ENCODE data around the gene NAP1L4. TPM values are rescaled to one million over a fixed set of nuclear protein-coding genes. Genes with fewer than 3 reads are reported as not detected.

The NAP1L4 gene
- polyA plus RNA-seq, 1 donor from 2014 or later = 199 TPM

DNA sequence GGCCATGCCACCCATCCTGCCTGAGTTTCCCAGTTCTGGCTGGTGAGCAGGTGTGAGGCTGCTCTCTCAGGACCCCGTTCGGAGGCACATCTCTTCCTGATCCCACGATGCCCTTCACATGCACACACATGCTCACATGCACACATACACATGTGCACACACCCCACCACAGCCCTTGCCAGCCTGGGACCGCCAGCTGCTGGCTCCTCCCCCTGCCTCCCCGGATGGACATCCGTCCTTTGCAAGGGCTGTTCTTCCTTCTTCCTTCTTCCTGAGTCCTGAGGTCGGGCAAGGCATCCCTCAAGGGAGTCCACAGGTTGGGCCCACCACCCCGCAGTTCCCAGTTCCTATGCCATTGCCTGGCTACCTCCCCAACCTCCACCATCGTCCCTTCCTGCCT lies 96.1 kb downstream of the NAP1L4 start:
- Histone ChIP-seq H3K9me2 (ENCODE audit: insufficient read depth, low read length) (no peaks in the 10 kb centered on the region), H2AFZ (ENCODE audit: low read depth, low read length) (no peak overlapping the region), H3K4me2 (ENCODE audit: low read length) (no peak overlapping the region), H3K27ac (ENCODE audit: low read length) (no peak overlapping the region), H3K4me3 (ENCODE audit: low read length) (no peak overlapping the region), H3K27me3 (ENCODE audit: insufficient read depth, low read depth, low read length) (no peaks in the 10 kb centered on the region), H3K9me3 (ENCODE audit: low read length) (no peaks in the 10 kb centered on the region), H3K9ac (ENCODE audit: low read length) (no peak overlapping the region), H4K20me1 (ENCODE audit: insufficient read depth) (no peaks in the 10 kb centered on the region), H3K79me2 (replicated peaks; ENCODE audit: insufficient read depth, low read length) (no peaks in the 10 kb centered on the region), H3F3A (ENCODE audit: insufficient read depth, low read length, poor library complexity, severe bottlenecking) (no peaks in the 10 kb centered on the region), H3K36me3 (ENCODE audit: insufficient read depth, low read length) (no peaks in the 10 kb centered on the region)
- TF ChIP-seq RAD21 (conservative IDR thresholded peaks at IDR 0.05) (no peak), EP300 (conservative IDR thresholded peaks at IDR 0.05; ENCODE audit: poor library complexity, severe bottlenecking) (no peak), MXI1 (conservative IDR thresholded peaks at IDR 0.05; ENCODE audit: poor library complexity, severe bottlenecking) (no peak), POLR2AphosphoS5 (IDR thresholded peaks at IDR 0.05) (no peak), SMC3 (conservative IDR thresholded peaks at IDR 0.05; ENCODE audit: poor library complexity) (no peak), CTCF (IDR thresholded peaks at IDR 0.05; ENCODE audit: poor library complexity, severe bottlenecking) (no peak), TAF1 (IDR thresholded peaks at IDR 0.05; ENCODE audit: low read depth) (no peak), EZH2 (IDR thresholded peaks at IDR 0.05; ENCODE audit: borderline replicate concordance, insufficient read depth, low read length, poor library complexity, severe bottlenecking) (no peak)
- TF ChIP-seq, protein P1, sequence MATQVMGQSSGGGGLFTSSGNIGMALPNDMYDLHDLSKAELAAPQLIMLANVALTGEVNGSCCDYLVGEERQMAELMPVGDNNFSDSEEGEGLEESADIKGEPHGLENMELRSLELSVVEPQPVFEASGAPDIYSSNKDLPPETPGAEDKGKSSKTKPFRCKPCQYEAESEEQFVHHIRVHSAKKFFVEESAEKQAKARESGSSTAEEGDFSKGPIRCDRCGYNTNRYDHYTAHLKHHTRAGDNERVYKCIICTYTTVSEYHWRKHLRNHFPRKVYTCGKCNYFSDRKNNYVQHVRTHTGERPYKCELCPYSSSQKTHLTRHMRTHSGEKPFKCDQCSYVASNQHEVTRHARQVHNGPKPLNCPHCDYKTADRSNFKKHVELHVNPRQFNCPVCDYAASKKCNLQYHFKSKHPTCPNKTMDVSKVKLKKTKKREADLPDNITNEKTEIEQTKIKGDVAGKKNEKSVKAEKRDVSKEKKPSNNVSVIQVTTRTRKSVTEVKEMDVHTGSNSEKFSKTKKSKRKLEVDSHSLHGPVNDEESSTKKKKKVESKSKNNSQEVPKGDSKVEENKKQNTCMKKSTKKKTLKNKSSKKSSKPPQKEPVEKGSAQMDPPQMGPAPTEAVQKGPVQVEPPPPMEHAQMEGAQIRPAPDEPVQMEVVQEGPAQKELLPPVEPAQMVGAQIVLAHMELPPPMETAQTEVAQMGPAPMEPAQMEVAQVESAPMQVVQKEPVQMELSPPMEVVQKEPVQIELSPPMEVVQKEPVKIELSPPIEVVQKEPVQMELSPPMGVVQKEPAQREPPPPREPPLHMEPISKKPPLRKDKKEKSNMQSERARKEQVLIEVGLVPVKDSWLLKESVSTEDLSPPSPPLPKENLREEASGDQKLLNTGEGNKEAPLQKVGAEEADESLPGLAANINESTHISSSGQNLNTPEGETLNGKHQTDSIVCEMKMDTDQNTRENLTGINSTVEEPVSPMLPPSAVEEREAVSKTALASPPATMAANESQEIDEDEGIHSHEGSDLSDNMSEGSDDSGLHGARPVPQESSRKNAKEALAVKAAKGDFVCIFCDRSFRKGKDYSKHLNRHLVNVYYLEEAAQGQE (IDR thresholded peaks at IDR 0.05; ENCODE audit: borderline replicate concordance) = no peak

Small RNA genes lying within 50 kb of the gene (small RNA-seq; reads per million reads assigned to genes)
- 179 to 703 (median 184) reads per million in 3 experiments for gene SNORA54

Other genes starting within 250 kb of the NAP1L4 start
- gene CDKN1C, start 106.6 kb downstream of the NAP1L4 start, polyA plus RNA-seq = 36.7 and 51.2 TPM in 2 replicates
- gene PHLDA2, start 62.9 kb downstream of the NAP1L4 start, polyA plus RNA-seq = not detected in 2 replicates
- 48.2 and 61.0 TPM in 2 replicates for gene CARS1, start 65.1 kb upstream of the NAP1L4 start, polyA plus RNA-seq
- gene OSBPL5, start 173.0 kb upstream of the NAP1L4 start, polyA plus RNA-seq = 49.1 and 82.5 TPM in 2 replicates
- gene MRGPRG, start 226.5 kb upstream of the NAP1L4 start, polyA plus RNA-seq = not detected in 2 replicates
- gene MRGPRE, start 240.1 kb upstream of the NAP1L4 start, polyA plus RNA-seq = 0.28 TPM in 1 of 2 replicates, not detected in the other

Measured in neural cell (in vitro differentiated cells).